Astrocyte (in vitro differentiated cells and primary cell): ENCODE measurements around the gene TUBB4B. TPM values are rescaled to one million over a fixed set of nuclear protein-coding genes. Genes with fewer than 3 reads are reported as not detected.
A peak's percentile ranks its signal among the peaks of the same experiment; 100 is the strongest.

Source experiments
- DNase-seq: peaks from one replicate; pipeline ENCODE4 v3.0.0-alpha.2; 2010; ENCODE audit warnings: low read depth
- FAIRE-seq: peaks from 2 replicates; lab custom pipeline; 2011; peaks lifted over from hg19 to GRCh38; lab: Jason Lieb, UNC
- H2AFZ ChIP-seq: 2 replicates; pipeline ENCODE4 v1.6.0; 2012; ENCODE audit warnings: low read depth, low read length, inconsistent platforms
- H3K27ac ChIP-seq: 2 replicates; pipeline ENCODE4 v1.5.1; 2011; ENCODE audit warnings: low read depth, low read length, inconsistent platforms
- H3K27me3 ChIP-seq: 2 replicates; pipeline ENCODE4 v1.6.0; 2011; ENCODE audit warnings: low read length, inconsistent platforms; ENCODE audit not compliant: insufficient read depth
- H3K36me3 ChIP-seq: 2 replicates; pipeline ENCODE4 v1.5.1; 2011; ENCODE audit warnings: low read length, inconsistent platforms; ENCODE audit not compliant: insufficient read depth
- H3K4me1 ChIP-seq: 2 replicates; pipeline ENCODE4 v1.5.1; 2011; ENCODE audit warnings: low read length, inconsistent platforms; ENCODE audit not compliant: insufficient read depth
- H3K4me2 ChIP-seq: 2 replicates; pipeline ENCODE4 v1.6.0; 2012; ENCODE audit warnings: low read length, inconsistent platforms
- H3K4me3 ChIP-seq: 2 replicates; pipeline ENCODE4 v1.5.1; 2011; ENCODE audit warnings: low read depth, mild to moderate bottlenecking, low read length, inconsistent platforms; ENCODE audit not compliant: insufficient read depth
- H3K79me2 ChIP-seq: 2 replicates; pipeline ENCODE4 v1.6.0; 2012; ENCODE audit warnings: mild to moderate bottlenecking, low read length, inconsistent platforms; ENCODE audit not compliant: insufficient read depth
- H3K9ac ChIP-seq: 2 replicates; pipeline ENCODE4 v1.6.0; 2012; ENCODE audit warnings: mild to moderate bottlenecking, low read length, inconsistent platforms
- H3K9me3 ChIP-seq: 2 replicates; pipeline ENCODE4 v1.5.1; 2012; ENCODE audit warnings: low read depth, mild to moderate bottlenecking, low read length, inconsistent platforms; ENCODE audit not compliant: insufficient read depth
- H4K20me1 ChIP-seq: 2 replicates; pipeline ENCODE4 v1.6.0; 2012; ENCODE audit warnings: low read length, inconsistent platforms; ENCODE audit not compliant: insufficient read depth
- H3K27ac Mint-ChIP-seq: one replicate; pipeline ENCODE4 v1.8.0; 2021; ENCODE audit warnings: mild to moderate bottlenecking, mixed read lengths; ENCODE audit not compliant: unreplicated experiment
- H3K27me3 Mint-ChIP-seq: one replicate; pipeline ENCODE4 v1.8.0; 2021; ENCODE audit warnings: low read depth, mixed read lengths; ENCODE audit not compliant: unreplicated experiment
- H3K36me3 Mint-ChIP-seq: one replicate; pipeline ENCODE4 v1.8.0; 2021; ENCODE audit warnings: low read depth, mixed read lengths; ENCODE audit not compliant: unreplicated experiment
- H3K4me1 Mint-ChIP-seq: one replicate; pipeline ENCODE4 v1.8.0; 2021; ENCODE audit warnings: low read depth, mixed read lengths; ENCODE audit not compliant: unreplicated experiment
- H3K4me3 Mint-ChIP-seq: one replicate; pipeline ENCODE4 v1.8.0; 2021; ENCODE audit warnings: mild to moderate bottlenecking, moderate library complexity, mixed read lengths; ENCODE audit not compliant: unreplicated experiment
- H3K9me3 Mint-ChIP-seq: one replicate; pipeline ENCODE4 v1.8.0; 2021; ENCODE audit warnings: mild to moderate bottlenecking, mixed read lengths; ENCODE audit not compliant: unreplicated experiment
- EZH2 ChIP-seq: IDR thresholded peaks from 2 replicates; pipeline ENCODE4 v1.6.1; 2012; ENCODE audit warnings: mild to moderate bottlenecking, low read length, inconsistent platforms; ENCODE audit not compliant: insufficient read depth
- total RNA-seq: library from RNA; stranded (reverse); gene quantifications from 2 replicates; pipeline ENCODE4 v1.2.1, GENCODE V29; 2021
- TF ChIP-seq, protein P1 (sequence below): IDR thresholded peaks from 2 replicates; pipeline ENCODE4 v1.5.1; 2011; ENCODE audit warnings: low read depth, mild to moderate bottlenecking, inconsistent platforms, low read length, moderate library complexity; ENCODE audit not compliant: insufficient read depth

TUBB4B gene
- total RNA-seq, 1 donor from 2014 or later = 218 TPM

DNA sequence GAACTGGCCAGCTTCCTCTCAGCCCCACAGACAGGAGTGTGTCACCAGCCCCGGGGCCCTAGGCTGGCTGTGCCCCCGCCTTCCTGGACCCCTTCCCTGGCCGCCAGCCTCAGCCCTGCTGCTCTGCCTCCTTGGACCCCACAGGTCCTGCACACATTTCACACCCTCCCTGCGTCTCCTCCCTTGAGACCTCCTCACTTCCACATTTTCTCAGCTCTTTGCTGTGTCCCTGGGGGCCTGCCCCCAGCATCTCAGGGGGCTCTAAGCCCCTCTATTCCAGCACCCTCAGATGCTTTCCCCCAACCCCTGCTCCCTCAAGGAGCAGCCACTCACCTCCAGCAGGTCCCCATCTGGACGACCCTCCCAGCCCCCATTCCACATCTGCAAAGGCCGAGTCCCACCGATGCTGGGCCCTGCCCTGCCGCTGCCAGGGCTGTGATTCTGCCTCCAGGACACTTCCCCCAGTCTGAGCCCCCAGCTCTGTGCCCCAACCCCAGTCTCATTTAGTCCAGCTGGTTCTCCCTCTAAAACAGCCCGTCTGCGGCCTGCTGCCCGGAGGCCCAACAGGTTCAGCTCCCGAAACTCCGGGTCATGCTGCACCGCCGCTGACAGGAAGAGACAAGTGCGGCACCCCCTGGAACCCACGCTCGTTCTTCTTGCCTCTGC is 6.2 kb upstream of the TUBB4B start:
- Mint-ChIP-seq H3K27me3 (no peaks in the 10 kb centered on the region), H3K4me1 (peaks cover 1% of the 10 kb centered on the region), H3K36me3 (no peaks in the 10 kb centered on the region), H3K9me3 (no peaks in the 10 kb centered on the region), H3K4me3 (peak overlapping the region; percentile 27), H3K27ac (peak overlapping the region; percentile 77)
- H4K20me1 ChIP-seq = peaks cover 24% of the 10 kb centered on the region
- no peak overlapping the region for H3K4me2 ChIP-seq
- FAIRE-seq (no peak), DNase-seq (no peak)
- H3K36me3 ChIP-seq = no peaks in the 10 kb centered on the region
- no peak overlapping the region for H3K27ac ChIP-seq
- TF ChIP-seq, protein P1, sequence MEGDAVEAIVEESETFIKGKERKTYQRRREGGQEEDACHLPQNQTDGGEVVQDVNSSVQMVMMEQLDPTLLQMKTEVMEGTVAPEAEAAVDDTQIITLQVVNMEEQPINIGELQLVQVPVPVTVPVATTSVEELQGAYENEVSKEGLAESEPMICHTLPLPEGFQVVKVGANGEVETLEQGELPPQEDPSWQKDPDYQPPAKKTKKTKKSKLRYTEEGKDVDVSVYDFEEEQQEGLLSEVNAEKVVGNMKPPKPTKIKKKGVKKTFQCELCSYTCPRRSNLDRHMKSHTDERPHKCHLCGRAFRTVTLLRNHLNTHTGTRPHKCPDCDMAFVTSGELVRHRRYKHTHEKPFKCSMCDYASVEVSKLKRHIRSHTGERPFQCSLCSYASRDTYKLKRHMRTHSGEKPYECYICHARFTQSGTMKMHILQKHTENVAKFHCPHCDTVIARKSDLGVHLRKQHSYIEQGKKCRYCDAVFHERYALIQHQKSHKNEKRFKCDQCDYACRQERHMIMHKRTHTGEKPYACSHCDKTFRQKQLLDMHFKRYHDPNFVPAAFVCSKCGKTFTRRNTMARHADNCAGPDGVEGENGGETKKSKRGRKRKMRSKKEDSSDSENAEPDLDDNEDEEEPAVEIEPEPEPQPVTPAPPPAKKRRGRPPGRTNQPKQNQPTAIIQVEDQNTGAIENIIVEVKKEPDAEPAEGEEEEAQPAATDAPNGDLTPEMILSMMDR = no peak
- no peak for TF ChIP-seq EZH2
- peaks cover 17% of the 10 kb centered on the region for H3K79me2 ChIP-seq
- H3K9me3 ChIP-seq = no peaks in the 10 kb centered on the region
- H3K9ac ChIP-seq = no peak overlapping the region
- H2AFZ ChIP-seq = no peak overlapping the region
- H3K27me3 ChIP-seq = no peaks in the 10 kb centered on the region
- H3K4me3 ChIP-seq = no peak overlapping the region
- H3K4me1 ChIP-seq = peaks cover under 1% of the 10 kb centered on the region

DNA sequence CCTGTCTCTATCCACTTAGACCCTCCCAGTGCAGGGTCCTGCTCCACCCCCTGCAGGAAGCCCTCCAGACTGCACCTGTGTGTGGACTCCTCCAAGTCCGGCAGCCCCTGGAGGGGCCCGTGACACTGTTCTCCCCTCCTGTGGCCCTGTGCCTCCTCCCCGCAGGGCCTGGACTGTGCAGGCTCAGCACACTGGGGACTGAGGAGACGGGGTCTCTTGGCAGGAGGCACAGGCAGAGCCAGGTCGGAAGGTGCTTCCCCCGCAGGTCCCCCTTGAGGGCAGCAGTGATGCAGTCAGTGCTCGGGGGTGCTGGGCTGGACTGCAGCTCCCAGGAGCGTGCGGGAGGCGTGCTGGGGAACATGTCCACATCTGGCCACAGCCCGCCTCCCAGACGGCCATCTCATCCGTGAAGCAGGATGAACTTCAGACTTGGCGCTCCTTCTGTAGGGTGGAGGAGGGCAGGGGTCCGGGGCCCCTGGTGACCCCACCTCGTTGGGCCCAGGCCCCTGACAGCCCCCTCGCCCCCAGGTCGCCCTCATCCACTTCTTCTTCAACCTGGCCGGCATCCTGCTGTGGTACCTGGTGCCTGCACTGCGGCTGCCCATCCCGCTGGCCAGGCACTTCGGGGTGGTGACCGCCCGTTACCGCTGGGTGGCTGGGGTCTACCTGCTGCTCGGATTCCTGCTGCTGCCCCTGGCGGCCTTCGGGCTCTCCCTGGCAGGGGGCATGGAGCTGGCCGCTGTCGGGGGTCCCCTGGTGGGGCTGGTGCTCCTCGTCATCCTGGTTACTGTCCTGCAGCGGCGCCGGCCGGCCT is 5.5 kb upstream of the TUBB4B start:
- Histone ChIP-seq H3K36me3 (no peaks in the 10 kb centered on the region), H3K4me1 (peaks cover 7% of the 10 kb centered on the region), H2AFZ (no peak overlapping the region), H3K4me2 (no peak overlapping the region), H3K9ac (no peak overlapping the region), H3K9me3 (no peaks in the 10 kb centered on the region), H4K20me1 (peaks cover 24% of the 10 kb centered on the region), H3K79me2 (peaks cover 21% of the 10 kb centered on the region), H3K4me3 (no peak overlapping the region), H3K27ac (no peak overlapping the region), H3K27me3 (no peaks in the 10 kb centered on the region)
- FAIRE-seq (no peak), DNase-seq (no peak)
- Mint-ChIP-seq H3K9me3 (no peaks in the 10 kb centered on the region), H3K36me3 (no peaks in the 10 kb centered on the region), H3K4me1 (peaks cover 1% of the 10 kb centered on the region), H3K4me3 (peak overlapping the region; percentile 27), H3K27ac (no peak overlapping the region), H3K27me3 (no peaks in the 10 kb centered on the region)
- TF ChIP-seq, protein P1 = no peak
- TF ChIP-seq EZH2 = no peak
